Activated T-cell treated with anti-CD3 and anti-CD28 coated beads, Interleukin-2, amount 50 U/mL, for 72 hours (primary cell): ENCODE results near the gene C1QL1. TPM values are rescaled to one million over a fixed set of nuclear protein-coding genes. Genes with fewer than 3 reads are reported as not detected.

Experiments used
- ATAC-seq, 2 donors: fragments of 150-1000 bp; cut with Tn5 transposase; replicated peaks in 1 of 2; 2 replicates each; pipeline ENCODE4 v1.10.0; 2021; ENCODE audit warnings: moderate library complexity in 2 of 2, mild to moderate bottlenecking in 1 of 2
- DNase-seq, 2 donors: peaks; one replicate each; pipeline ENCODE4 v3.0.0; 2021 to 2022; ENCODE audit warnings: mixed read lengths in 1 of 2
- H3K27ac Mint-ChIP-seq: one replicate; pipeline ENCODE4 v1.8.0; 2022; ENCODE audit warnings: mild to moderate bottlenecking, moderate library complexity, mixed read lengths
- H3K27me3 Mint-ChIP-seq: one replicate; pipeline ENCODE4 v1.8.0; 2022; ENCODE audit warnings: low read depth, mixed read lengths
- H3K36me3 Mint-ChIP-seq, 2 donors: one replicate each; pipeline ENCODE4 v1.8.0; 2022; ENCODE audit warnings: mixed read lengths in 2 of 2, mild to moderate bottlenecking in 1 of 2; ENCODE audit not compliant: insufficient read depth in 2 of 2
- H3K4me1 Mint-ChIP-seq: one replicate; pipeline ENCODE4 v1.8.0; 2022; ENCODE audit warnings: low read depth, mixed read lengths
- H3K4me3 Mint-ChIP-seq, 2 donors: one replicate each; pipeline ENCODE4 v1.8.0; 2022; ENCODE audit warnings: mild to moderate bottlenecking in 2 of 2, mixed read lengths in 2 of 2, moderate library complexity in 2 of 2
- H3K9me3 Mint-ChIP-seq, 2 donors: one replicate each; pipeline ENCODE4 v1.8.0; 2022; ENCODE audit warnings: mixed read lengths in 2 of 2
- total RNA-seq, 2 donors: library from RNA; stranded (reverse); gene quantifications; one replicate each; pipeline ENCODE4 v1.2.3, GENCODE V29; 2022

Gene C1QL1
- total RNA-seq, 2 donors from 2014 or later = 0.94 to 2.0 TPM

- Mint-ChIP-seq H3K27ac (no peak overlapping the region), H3K4me3 (no peak overlapping the region), H3K36me3 (no peaks in the 10 kb centered on the region), H3K27me3 (peaks cover 36% of the 10 kb centered on the region), H3K9me3 (no peaks in the 10 kb centered on the region), H3K4me1 (peaks cover 11% of the 10 kb centered on the region)
- ATAC-seq (no peak), DNase-seq (no peak)
These were observed 50.6 kb downstream of the C1QL1 start for GRCh38 chr17:44917456-44917855.

GRCh38 chr17:44916781-44917241 is 51.3 kb downstream of the C1QL1 start:
- H3K27me3 Mint-ChIP-seq = peaks cover 40% of the 10 kb centered on the region
- no peaks in the 10 kb centered on the region for H3K36me3 Mint-ChIP-seq
- peaks cover 11% of the 10 kb centered on the region for H3K4me1 Mint-ChIP-seq
- ATAC-seq = no peak
- no peak for DNase-seq
- no peak overlapping the region for H3K27ac Mint-ChIP-seq
- no peaks in the 10 kb centered on the region for H3K9me3 Mint-ChIP-seq
- no peak overlapping the region for H3K4me3 Mint-ChIP-seq

GRCh38 chr17:44915862-44916780 is 52.0 kb downstream of the C1QL1 start:
- H3K27ac Mint-ChIP-seq = no peak overlapping the region
- peaks cover 11% of the 10 kb centered on the region for H3K4me1 Mint-ChIP-seq
- H3K4me3 Mint-ChIP-seq = no peak overlapping the region
- DNase-seq = no peak
- H3K9me3 Mint-ChIP-seq = no peaks in the 10 kb centered on the region
- peaks cover 34% of the 10 kb centered on the region for H3K27me3 Mint-ChIP-seq
- no peaks in the 10 kb centered on the region for H3K36me3 Mint-ChIP-seq
- ATAC-seq = no peak

- no peak within 1 kb of the TSS for H3K4me3 Mint-ChIP-seq
- peaks cover 26% of the 10 kb centered on the region for H3K27me3 Mint-ChIP-seq
- peaks cover 6% of the 10 kb centered on the region for H3K4me1 Mint-ChIP-seq
- H3K9me3 Mint-ChIP-seq = no peaks in the 10 kb centered on the region
- no peak for DNase-seq
- no peak for ATAC-seq
- no peak within 1 kb of the TSS for H3K27ac Mint-ChIP-seq
- no peaks in the 10 kb centered on the region for H3K36me3 Mint-ChIP-seq
These were observed 52.8 kb downstream of the C1QL1 start, which contains the start of gene GFAP for GRCh38 chr17:44915321-44915726. Gene GFAP, minus strand, starts transcription at chr17:44915500. Its CDS starts 14 bp downstream, at chr17:44915486.

GRCh38 chr17:44914698-44915271 is 53.3 kb downstream of the C1QL1 start:
- no peak overlapping the region for H3K27ac Mint-ChIP-seq

GRCh38 chr17:44914148-44914547 is 54.0 kb downstream of the C1QL1 start:
- DNase-seq (no peak), ATAC-seq (no peak)
- peaks cover 24% of the 10 kb centered on the region for H3K27me3 Mint-ChIP-seq
- H3K36me3 Mint-ChIP-seq = no peaks in the 10 kb centered on the region
- no peaks in the 10 kb centered on the region for H3K4me1 Mint-ChIP-seq
- H3K9me3 Mint-ChIP-seq = no peaks in the 10 kb centered on the region
- H3K4me3 Mint-ChIP-seq = no peak overlapping the region
- no peak overlapping the region for H3K27ac Mint-ChIP-seq

More at GRCh38 chr17:44914698-44915271, 53.3 kb downstream of the C1QL1 start:
- no peak overlapping the region for H3K4me3 Mint-ChIP-seq
- H3K4me1 Mint-ChIP-seq = peaks cover 1% of the 10 kb centered on the region
- H3K9me3 Mint-ChIP-seq = no peaks in the 10 kb centered on the region
- H3K36me3 Mint-ChIP-seq = no peaks in the 10 kb centered on the region
- ATAC-seq (no peak), DNase-seq (no peak)
- H3K27me3 Mint-ChIP-seq = peaks cover 24% of the 10 kb centered on the region

GRCh38 chr17:44913676-44914075 is 54.4 kb downstream of the C1QL1 start:
- ATAC-seq (no peak), DNase-seq (no peak)
- Mint-ChIP-seq H3K27ac (no peak overlapping the region), H3K9me3 (no peaks in the 10 kb centered on the region), H3K4me1 (no peaks in the 10 kb centered on the region), H3K36me3 (no peaks in the 10 kb centered on the region), H3K27me3 (peaks cover 24% of the 10 kb centered on the region), H3K4me3 (no peak overlapping the region)

- ATAC-seq = no peak
- peaks cover 24% of the 10 kb centered on the region for H3K27me3 Mint-ChIP-seq
- no peaks in the 10 kb centered on the region for H3K4me1 Mint-ChIP-seq
- no peaks in the 10 kb centered on the region for H3K9me3 Mint-ChIP-seq
- no peaks in the 10 kb centered on the region for H3K36me3 Mint-ChIP-seq
- peak overlapping the region; percentile 5 to 28 for H3K4me3 Mint-ChIP-seq
- H3K27ac Mint-ChIP-seq = no peak overlapping the region
- DNase-seq = no peak
These were observed 55.1 kb downstream of the C1QL1 start for GRCh38 chr17:44912763-44913544.

GRCh38 chr17:44911133-44912001 is 56.7 kb downstream of the C1QL1 start:
- no peak overlapping the region for H3K27ac Mint-ChIP-seq
- peak; percentile 85 for ATAC-seq
- H3K27me3 Mint-ChIP-seq = peaks cover 24% of the 10 kb centered on the region
- peak overlapping the region; percentile 60 to 62 for H3K4me3 Mint-ChIP-seq
- no peaks in the 10 kb centered on the region for H3K36me3 Mint-ChIP-seq
- DNase-seq = peak; percentile 58 to 76
- H3K9me3 Mint-ChIP-seq = no peaks in the 10 kb centered on the region
- no peaks in the 10 kb centered on the region for H3K4me1 Mint-ChIP-seq

GRCh38 chr17:44910231-44911106 is 57.6 kb downstream of the C1QL1 start:
- Mint-ChIP-seq H3K36me3 (no peaks in the 10 kb centered on the region), H3K9me3 (no peaks in the 10 kb centered on the region), H3K4me3 (peak overlapping the region in 1 of 2 donors; percentile 60), H3K27me3 (peaks cover 24% of the 10 kb centered on the region), H3K4me1 (no peaks in the 10 kb centered on the region), H3K27ac (no peak overlapping the region)
- DNase-seq = no peak
- ATAC-seq = no peak
